DND-41 (cell line): Measurements from ENCODE around the gene CPM.

ENCODE experiments used
- ATAC-seq: fragments of 200-7000 bp; cut with Tn5 transposase; 3 replicates; pipeline ENCODE4 v1.9.1; 2021; ENCODE audit warnings: low read depth; ENCODE audit not compliant: insufficient read depth
- DNase-seq: peaks from one replicate; pipeline ENCODE4 v3.0.0-alpha.2; 2020
- H2AFZ ChIP-seq: 2 replicates; pipeline ENCODE4 v1.6.0; 2012; ENCODE audit warnings: low read depth, low read length
- H3K27ac ChIP-seq: 2 replicates; pipeline ENCODE4 v1.5.1; 2012; ENCODE audit warnings: low read length, inconsistent platforms
- H3K27me3 ChIP-seq: fragments of 200-600 bp; sonication (generic); 2 replicates; pipeline ENCODE4 v1.6.0; 2012; ENCODE audit warnings: low read length, mild to moderate bottlenecking, inconsistent platforms; ENCODE audit not compliant: insufficient read depth, poor library complexity
- H3K36me3 ChIP-seq: 2 replicates; pipeline ENCODE4 v1.5.1; 2012; ENCODE audit warnings: low read length, inconsistent platforms; ENCODE audit not compliant: insufficient read depth
- H3K4me1 ChIP-seq: 2 replicates; pipeline ENCODE4 v1.5.1; 2012; ENCODE audit warnings: mild to moderate bottlenecking, low read length; ENCODE audit not compliant: insufficient read depth
- H3K4me2 ChIP-seq: 2 replicates; pipeline ENCODE4 v1.6.0; 2012; ENCODE audit warnings: mild to moderate bottlenecking, moderate library complexity, low read length, inconsistent platforms; ENCODE audit not compliant: insufficient read depth
- H3K4me3 ChIP-seq, 2 experiments: fragments of 200-600 bp in 1 of 2; shearing (Covaris generic) in 1 of 2; 2 replicates each; pipeline ENCODE4 v1.5.1; 2012 to 2016; ENCODE audit warnings: inconsistent platforms in 2 of 2, low read length in 2 of 2, mild to moderate bottlenecking in 2 of 2, low read depth in 1 of 2, moderate library complexity in 1 of 2
- H3K79me2 ChIP-seq: 2 replicates; pipeline ENCODE4 v1.6.0; 2012; ENCODE audit warnings: low read length, inconsistent platforms; ENCODE audit not compliant: insufficient read depth
- H3K9ac ChIP-seq: 2 replicates; pipeline ENCODE4 v1.6.0; 2012; ENCODE audit warnings: low read depth, mild to moderate bottlenecking, inconsistent platforms, low read length, moderate library complexity
- H3K9me3 ChIP-seq: 2 replicates; pipeline ENCODE4 v1.5.1; 2012; ENCODE audit warnings: low read length, moderate library complexity, mild to moderate bottlenecking, inconsistent platforms; ENCODE audit not compliant: insufficient read depth, severe bottlenecking
- H4K20me1 ChIP-seq: 2 replicates; pipeline ENCODE4 v1.6.0; 2012; ENCODE audit warnings: low read length; ENCODE audit not compliant: insufficient read depth
- EZH2 ChIP-seq: IDR thresholded peaks from 3 replicates; pipeline ENCODE4 v1.6.1; 2012; ENCODE audit warnings: borderline replicate concordance, low read depth, mild to moderate bottlenecking, moderate library complexity, low read length, inconsistent platforms; ENCODE audit not compliant: severe bottlenecking
- TF ChIP-seq, protein P1 (sequence below): IDR thresholded peaks from 2 replicates; pipeline ENCODE4 v1.5.1; 2012; ENCODE audit warnings: borderline replicate concordance, low read length, moderate library complexity, mild to moderate bottlenecking; ENCODE audit not compliant: poor library complexity, severe bottlenecking; ENCODE audit errors: extremely low read depth

Gene CPM

DNA sequence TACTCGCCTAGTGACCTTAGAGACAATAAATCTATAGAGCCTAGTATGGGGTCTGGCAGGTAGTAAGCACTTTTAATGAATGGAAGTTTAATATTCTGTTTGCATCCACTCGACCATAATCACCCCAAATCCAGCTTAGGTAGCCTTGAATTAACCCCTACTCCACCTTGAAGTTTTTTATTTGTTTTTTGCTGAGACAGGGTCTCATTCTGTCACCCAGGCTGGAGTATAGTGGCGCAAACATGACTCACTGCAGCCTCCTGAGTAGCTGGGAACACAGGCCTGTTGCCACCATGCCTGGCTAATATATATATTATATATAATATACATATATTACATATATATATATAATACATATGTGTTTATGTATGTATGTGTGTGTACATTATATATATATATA lies 86.2 kb downstream of the CPM start:
- no peaks in the 10 kb centered on the region for H3K4me1 ChIP-seq
- H3K9me3 ChIP-seq, result no peaks in the 10 kb centered on the region
- no peak overlapping the region for H3K9ac ChIP-seq
- no peak for DNase-seq
- TF ChIP-seq EZH2, result no peak
- TF ChIP-seq, protein P1, sequence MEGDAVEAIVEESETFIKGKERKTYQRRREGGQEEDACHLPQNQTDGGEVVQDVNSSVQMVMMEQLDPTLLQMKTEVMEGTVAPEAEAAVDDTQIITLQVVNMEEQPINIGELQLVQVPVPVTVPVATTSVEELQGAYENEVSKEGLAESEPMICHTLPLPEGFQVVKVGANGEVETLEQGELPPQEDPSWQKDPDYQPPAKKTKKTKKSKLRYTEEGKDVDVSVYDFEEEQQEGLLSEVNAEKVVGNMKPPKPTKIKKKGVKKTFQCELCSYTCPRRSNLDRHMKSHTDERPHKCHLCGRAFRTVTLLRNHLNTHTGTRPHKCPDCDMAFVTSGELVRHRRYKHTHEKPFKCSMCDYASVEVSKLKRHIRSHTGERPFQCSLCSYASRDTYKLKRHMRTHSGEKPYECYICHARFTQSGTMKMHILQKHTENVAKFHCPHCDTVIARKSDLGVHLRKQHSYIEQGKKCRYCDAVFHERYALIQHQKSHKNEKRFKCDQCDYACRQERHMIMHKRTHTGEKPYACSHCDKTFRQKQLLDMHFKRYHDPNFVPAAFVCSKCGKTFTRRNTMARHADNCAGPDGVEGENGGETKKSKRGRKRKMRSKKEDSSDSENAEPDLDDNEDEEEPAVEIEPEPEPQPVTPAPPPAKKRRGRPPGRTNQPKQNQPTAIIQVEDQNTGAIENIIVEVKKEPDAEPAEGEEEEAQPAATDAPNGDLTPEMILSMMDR, result no peak
- H4K20me1 ChIP-seq, result peaks cover 8% of the 10 kb centered on the region; the same call in 1 of the 2 replicates
- no peak overlapping the region for H3K27ac ChIP-seq
- H3K27me3 ChIP-seq, result no peaks in the 10 kb centered on the region
- peaks cover 25% of the 10 kb centered on the region for H3K36me3 ChIP-seq
- ATAC-seq, result no peak
- no peaks in the 10 kb centered on the region for H3K79me2 ChIP-seq
- no peak overlapping the region for H3K4me3 ChIP-seq
- H3K4me2 ChIP-seq, result no peak overlapping the region
- H2AFZ ChIP-seq, result no peak overlapping the region

DNA sequence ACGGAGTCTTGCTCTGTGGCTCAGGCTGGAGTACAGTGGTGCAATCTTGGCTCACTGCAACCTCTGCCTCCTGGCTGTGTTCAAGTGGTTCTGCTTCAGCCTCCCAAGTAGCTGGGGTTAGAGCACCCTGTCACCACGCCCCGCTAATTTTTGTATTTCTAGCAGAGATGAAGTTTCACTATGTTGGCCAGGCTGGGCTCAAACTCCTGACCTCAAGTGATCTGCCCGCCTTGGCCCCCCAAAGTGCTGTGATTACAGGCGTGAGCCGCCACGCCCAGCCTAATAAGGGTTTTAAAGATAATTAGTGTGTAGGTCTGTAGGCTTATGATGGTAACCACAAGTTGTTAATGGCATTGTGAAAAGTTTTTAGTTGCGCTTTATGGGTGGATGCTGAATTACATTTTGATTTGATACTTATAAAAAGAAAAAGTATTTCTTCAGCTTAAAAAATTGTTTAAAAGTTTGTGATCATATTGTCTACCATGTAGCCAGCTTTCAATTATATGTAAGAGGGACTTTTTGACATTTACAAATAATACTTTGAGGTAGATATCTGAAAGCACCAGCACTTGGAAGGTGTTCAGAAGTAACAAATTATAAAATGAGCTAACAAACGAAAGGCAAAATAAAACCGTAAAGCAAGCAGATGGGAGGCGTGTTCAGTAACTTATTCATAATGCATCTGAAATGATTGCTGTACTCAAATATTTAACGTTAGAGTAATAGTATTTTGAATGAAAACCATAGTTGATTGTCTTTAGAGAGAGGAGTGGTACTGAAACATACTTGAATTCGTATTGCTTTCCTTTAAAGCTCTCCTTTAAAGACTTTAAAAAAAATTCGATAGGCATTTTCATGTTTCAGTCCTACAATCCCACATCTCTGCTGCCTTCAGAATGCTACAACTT lies 87.9 kb downstream of the CPM start:
- TF ChIP-seq EZH2, result no peak
- Histone ChIP-seq H4K20me1 (peaks cover 10% of the 10 kb centered on the region; the same call in 1 of the 2 replicates), H3K79me2 (no peaks in the 10 kb centered on the region), H3K27ac (no peak overlapping the region), H2AFZ (no peak overlapping the region), H3K9me3 (no peaks in the 10 kb centered on the region), H3K4me2 (no peak overlapping the region), H3K36me3 (peaks cover 42% of the 10 kb centered on the region), H3K27me3 (no peaks in the 10 kb centered on the region), H3K9ac (no peak overlapping the region), H3K4me1 (no peaks in the 10 kb centered on the region), H3K4me3 (no peak overlapping the region)
- no peak for ATAC-seq
- no peak for DNase-seq

DNA sequence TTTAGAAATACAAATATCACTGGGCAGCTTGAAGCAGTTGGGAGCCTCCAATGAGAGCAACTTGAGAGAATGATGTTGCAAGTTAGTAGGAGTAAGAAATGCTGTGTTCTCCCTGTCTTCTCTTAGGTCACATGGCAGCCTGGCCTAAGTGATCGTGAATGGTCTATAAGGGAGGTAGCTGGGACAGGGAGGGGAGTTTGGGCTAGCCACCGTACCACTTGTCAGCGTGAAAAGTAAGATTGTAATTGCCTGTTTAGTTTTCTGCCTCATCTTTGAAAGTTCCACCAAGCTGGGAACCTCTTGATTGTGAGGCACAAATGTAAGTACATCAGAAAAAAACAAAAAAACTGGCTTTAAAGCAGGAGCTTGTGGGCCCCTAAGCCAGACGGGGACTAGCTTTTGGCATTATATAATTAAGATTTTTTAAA lies 88.6 kb downstream of the CPM start:
- H3K27me3 ChIP-seq, result no peaks in the 10 kb centered on the region
- H3K4me2 ChIP-seq, result no peak overlapping the region
- no peak overlapping the region for H2AFZ ChIP-seq
- no peak for ATAC-seq
- DNase-seq, result no peak
- peaks cover 49% of the 10 kb centered on the region for H3K36me3 ChIP-seq
- no peak overlapping the region for H3K4me3 ChIP-seq
- TF ChIP-seq, protein P1, result no peak
- no peak for TF ChIP-seq EZH2
- H3K9me3 ChIP-seq, result no peaks in the 10 kb centered on the region
- peaks cover 10% of the 10 kb centered on the region; the same call in 1 of the 2 replicates for H4K20me1 ChIP-seq
- no peak overlapping the region for H3K9ac ChIP-seq
- no peaks in the 10 kb centered on the region for H3K79me2 ChIP-seq
- H3K27ac ChIP-seq, result no peak overlapping the region
- H3K4me1 ChIP-seq, result no peaks in the 10 kb centered on the region

DNA sequence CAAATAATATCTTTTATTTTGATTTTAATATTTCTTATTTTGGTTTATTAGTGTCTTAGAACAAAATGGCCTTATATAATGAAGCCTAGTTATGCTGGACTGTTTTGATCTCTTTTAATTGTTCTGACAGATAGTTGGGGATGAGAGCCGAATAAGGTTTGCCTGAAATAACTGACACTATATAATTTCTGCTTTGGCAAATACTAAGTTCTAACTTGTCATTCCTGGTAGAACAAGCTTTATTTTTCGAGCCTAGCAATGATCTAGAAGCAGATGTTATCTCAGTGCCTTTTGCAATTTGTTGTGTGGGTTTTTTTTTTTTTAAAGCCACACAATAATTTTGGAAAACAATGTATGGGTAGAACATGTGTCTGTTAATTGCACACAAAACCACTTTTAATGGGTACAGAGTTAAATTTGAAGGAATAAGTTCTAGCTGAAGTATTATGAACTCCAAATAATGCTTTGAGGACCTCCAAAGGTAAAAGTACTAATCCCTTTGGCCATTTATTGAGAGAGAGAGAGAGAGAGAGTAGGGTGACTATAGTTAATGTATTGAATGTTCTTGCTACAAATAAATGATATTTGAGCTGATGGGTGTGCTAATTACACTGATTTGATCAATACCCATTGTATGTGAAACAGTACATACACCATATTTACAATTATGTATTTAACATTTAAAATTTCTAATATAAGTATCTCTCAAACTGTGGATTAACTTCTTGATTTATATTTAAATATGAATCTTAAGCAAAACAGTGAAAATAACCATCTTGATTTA lies 90.0 kb downstream of the CPM start:
- Histone ChIP-seq H3K4me2 (no peak overlapping the region), H3K27ac (no peak overlapping the region), H3K27me3 (no peaks in the 10 kb centered on the region), H3K9me3 (no peaks in the 10 kb centered on the region), H3K9ac (no peak overlapping the region), H3K4me1 (no peaks in the 10 kb centered on the region), H2AFZ (no peak overlapping the region), H3K4me3 (no peak overlapping the region), H3K36me3 (peaks cover 63% of the 10 kb centered on the region), H4K20me1 (peaks cover 16% of the 10 kb centered on the region; the same call in 1 of the 2 replicates), H3K79me2 (no peaks in the 10 kb centered on the region)
- ATAC-seq, result no peak
- DNase-seq, result no peak
- TF ChIP-seq, protein P1, result no peak
- no peak for TF ChIP-seq EZH2
